Measurements from ENCODE around the gene HINT3. TPM values are rescaled to one million over a fixed set of nuclear protein-coding genes. Genes with fewer than 3 reads are reported as not detected.

Gene HINT3
- total and polyA plus RNA-seq, 2 donors (not counting 3 experiments of a cell fraction or from before 2014, with no cell fraction given): 1.8 to 8.4 TPM

DNA sequence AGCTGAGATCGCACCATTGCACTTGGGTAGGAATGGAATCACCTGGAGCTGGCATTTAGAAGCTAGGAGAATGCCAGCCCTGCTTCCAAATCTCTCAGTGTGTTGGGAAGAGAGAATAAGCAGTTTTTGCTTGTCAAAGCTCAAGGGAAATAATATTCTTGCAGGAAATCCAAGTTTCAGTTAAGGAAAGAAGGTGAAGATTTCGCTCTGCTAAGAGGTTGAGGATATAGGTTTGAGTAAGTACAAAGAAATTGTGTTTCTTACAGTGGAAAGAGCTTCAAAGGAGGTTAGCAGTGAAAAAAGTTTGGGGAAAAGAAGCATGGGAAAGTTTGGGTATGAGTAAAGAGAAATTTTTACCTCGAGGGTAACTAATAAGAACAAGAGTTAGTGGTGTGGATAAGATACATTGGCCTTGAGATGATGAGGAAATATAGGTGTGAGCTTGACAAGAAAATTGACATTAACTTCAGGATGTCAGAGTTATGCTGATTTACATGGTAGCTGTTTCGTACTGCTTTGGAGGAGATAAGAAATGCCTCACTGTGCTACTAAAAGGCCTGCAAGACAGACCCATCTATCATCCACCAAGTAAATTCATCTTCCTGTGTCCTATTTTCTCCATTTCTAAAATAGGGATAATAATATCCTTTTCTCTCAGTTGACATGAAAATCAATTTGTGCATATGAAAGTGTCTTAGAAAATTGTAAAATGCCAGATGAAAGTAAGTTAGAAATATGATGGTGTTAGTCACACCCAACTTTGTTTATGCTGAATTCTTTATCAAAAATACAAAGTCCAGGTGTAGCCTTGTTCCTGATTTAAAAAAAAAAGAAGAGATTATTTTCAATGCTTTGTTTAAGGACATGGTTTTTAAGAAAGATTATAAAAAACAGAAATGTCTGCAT is 12.8 kb upstream of the HINT3 start:
- FAIRE-seq: no peak
- Histone ChIP-seq H3K9me1 (replicated peaks; ENCODE audit: control insufficient read depth, extremely low read depth, insufficient read depth, low read length) (no peaks in the 10 kb centered on the region), H3K4me1 (ENCODE audit: control insufficient read depth, extremely low read depth, insufficient read depth, low read length) (peaks cover 40% of the 10 kb centered on the region), H3K4me3 (replicated peaks in 1 of 3; ENCODE audit: insufficient read depth in 1 of 3, low read depth in 1 of 3, low read length in 3 of 3) (no peak overlapping the region), H3K79me2 (ENCODE audit: control insufficient read depth, insufficient read depth, low read length) (no peaks in the 10 kb centered on the region), H3K9me3 (replicated peaks; ENCODE audit: control insufficient read depth, insufficient read depth, low read length) (no peaks in the 10 kb centered on the region), H4K20me1 (replicated peaks; ENCODE audit: control insufficient read depth, extremely low read depth, insufficient read depth, low read length) (no peaks in the 10 kb centered on the region), H3K4me2 (ENCODE audit: insufficient read depth, low read length) (peak overlapping the region; percentile 54), H2AFZ (ENCODE audit: low read depth, low read length) (peak overlapping the region; percentile 67), H3K9ac (replicated peaks; ENCODE audit: extremely low read depth, insufficient read depth, low read length) (no peak overlapping the region), H3K27me3 (ENCODE audit: control insufficient read depth in 2 of 2, insufficient read depth in 2 of 2, low read length in 2 of 2) (no peaks in the 10 kb centered on the region), H3K27ac (ENCODE audit: insufficient read depth, low read depth, low read length) (peak overlapping the region; percentile 89), H3K36me3 (ENCODE audit: control insufficient read depth in 2 of 2, extremely low read depth in 1 of 2, insufficient read depth in 2 of 2, low read length in 2 of 2) (no peaks in the 10 kb centered on the region)
- TF ChIP-seq MYC (IDR thresholded peaks at IDR 0.05; ENCODE audit: low read depth, low read length): no peak
- no peak for DNase-seq (ENCODE audit: low read depth, low spot score)
- ChIA-PET POLR2A (no interaction called here), CTCF (interaction anchor here (0.7 to 7.0 kb wide), 6 partner anchors 9 to 162 kb away, joined by 3 to 86 read pairs (median 4); partner anchors contain the start of gene HINT3)
- intact Hi-C loops (cut with micrococcal nuclease): loop anchor here (2.0 kb wide), 1 partner anchor 35 kb away; no protein-coding TSS in a partner anchor
- BruUV-seq (replicated peaks): no TSS peak
- dilution Hi-C loops (cut with MboI; ENCODE audit: extremely low pct_ligation_motif_present, low sequenced_read_pairs): no loop called here

GRCh38 chr6:125944434-125944816 is 12.1 kb upstream of the HINT3 start:
- DNase-seq (ENCODE audit: low read depth, low spot score) (peak; percentile 98), FAIRE-seq (peak; percentile 78)
- Histone ChIP-seq H3K4me2 (ENCODE audit: insufficient read depth, low read length) (peak overlapping the region; percentile 54), H3K79me2 (ENCODE audit: control insufficient read depth, insufficient read depth, low read length) (no peaks in the 10 kb centered on the region), H3K4me3 (replicated peaks in 1 of 3; ENCODE audit: insufficient read depth in 1 of 3, low read depth in 1 of 3, low read length in 3 of 3) (no peak overlapping the region), H3K9me3 (replicated peaks; ENCODE audit: control insufficient read depth, insufficient read depth, low read length) (no peaks in the 10 kb centered on the region), H3K36me3 (ENCODE audit: control insufficient read depth in 2 of 2, extremely low read depth in 1 of 2, insufficient read depth in 2 of 2, low read length in 2 of 2) (no peaks in the 10 kb centered on the region), H3K27ac (ENCODE audit: insufficient read depth, low read depth, low read length) (peak overlapping the region; percentile 89), H2AFZ (ENCODE audit: low read depth, low read length) (peak overlapping the region; percentile 67), H4K20me1 (replicated peaks; ENCODE audit: control insufficient read depth, extremely low read depth, insufficient read depth, low read length) (no peaks in the 10 kb centered on the region), H3K9ac (replicated peaks; ENCODE audit: extremely low read depth, insufficient read depth, low read length) (peak overlapping the region; percentile 10), H3K9me1 (replicated peaks; ENCODE audit: control insufficient read depth, extremely low read depth, insufficient read depth, low read length) (no peaks in the 10 kb centered on the region), H3K27me3 (ENCODE audit: control insufficient read depth in 2 of 2, insufficient read depth in 2 of 2, low read length in 2 of 2) (no peaks in the 10 kb centered on the region), H3K4me1 (ENCODE audit: control insufficient read depth, extremely low read depth, insufficient read depth, low read length) (peaks cover 40% of the 10 kb centered on the region)
- ChIA-PET POLR2A (no interaction called here), CTCF (interaction anchor here (1.1 to 7.0 kb wide), 4 partner anchors 9 to 163 kb away, joined by 3 to 86 read pairs (median 4); partner anchors contain the start of gene HINT3)
- TF ChIP-seq JUN (IDR thresholded peaks at IDR 0.05; ENCODE audit: borderline replicate concordance, insufficient read depth, insufficient read length, low read depth): no peak
- TF ChIP-seq EZH2 (IDR thresholded peaks at IDR 0.05; ENCODE audit: borderline replicate concordance, low read depth, low read length, severe bottlenecking): no peak
- no peak for TF ChIP-seq FOS (IDR thresholded peaks at IDR 0.05; ENCODE audit: borderline replicate concordance, insufficient read depth, low read length)
- BruUV-seq (replicated peaks): no TSS peak
- intact Hi-C loops (cut with micrococcal nuclease): loop anchor here (2.0 kb wide), 1 partner anchor 36 kb away; no protein-coding TSS in a partner anchor
- dilution Hi-C loops (cut with MboI; ENCODE audit: extremely low pct_ligation_motif_present, low sequenced_read_pairs): no loop called here

All from endothelial cell of umbilical vein (primary cell).